NCI-H82 (cell line): ENCODE results near the gene STXBP5.

ENCODE experiments used
- DNase-seq: peaks from one replicate; lab custom pipeline; 2025; lab: John Stamatoyannopoulos, UW

The STXBP5 gene

GRCh38 chr6:147178355-147178754 lies 25.9 kb upstream of the STXBP5 start:
- DNase-seq = no peak

GRCh38 chr6:147179809-147180208 lies 24.4 kb upstream of the STXBP5 start:
- no peak for DNase-seq

- DNase-seq = no peak
Observed at GRCh38 chr6:147180926-147181325, 23.3 kb upstream of the STXBP5 start.

GRCh38 chr6:147184379-147184778 lies 19.8 kb upstream of the STXBP5 start:
- DNase-seq = peak; percentile 51

- DNase-seq = no peak
Observed at GRCh38 chr6:147185216-147185615, 19.0 kb upstream of the STXBP5 start.

GRCh38 chr6:147190556-147190955 lies 13.7 kb upstream of the STXBP5 start:
- DNase-seq = no peak

GRCh38 chr6:147192278-147192911 lies 11.8 kb upstream of the STXBP5 start:
- DNase-seq = no peak

GRCh38 chr6:147194652-147195411 lies 9.4 kb upstream of the STXBP5 start:
- DNase-seq = no peak

- DNase-seq = no peak
Observed at GRCh38 chr6:147195510-147195909, 8.7 kb upstream of the STXBP5 start.

- DNase-seq = no peak
Observed at GRCh38 chr6:147195987-147196386, 8.2 kb upstream of the STXBP5 start.

- DNase-seq = no peak
Observed at GRCh38 chr6:147200711-147201110, 3.5 kb upstream of the STXBP5 start.

GRCh38 chr6:147201885-147202515 lies 2.2 kb upstream of the STXBP5 start:
- DNase-seq = peak; percentile 81

GRCh38 chr6:147202516-147203310 lies 1.5 kb upstream of the STXBP5 start:
- peak; percentile 97 for DNase-seq

- DNase-seq = peak; percentile 79
Observed at GRCh38 chr6:147203311-147204059, 732 bp upstream of the STXBP5 start.

- DNase-seq = peak; percentile 17
Observed at GRCh38 chr6:147204843-147205311, 660 bp downstream of the STXBP5 start.

GRCh38 chr6:147205690-147206600 lies 1.7 kb downstream of the STXBP5 start:
- DNase-seq = peak; percentile 47

- no peak for DNase-seq
Observed at GRCh38 chr6:147207351-147207750, 3.1 kb downstream of the STXBP5 start.

- DNase-seq = peak; percentile 24
Observed at GRCh38 chr6:147207837-147208754, 3.9 kb downstream of the STXBP5 start.

- DNase-seq = no peak
Observed at GRCh38 chr6:147209762-147210449, 5.7 kb downstream of the STXBP5 start.
